COR-L47 (cell line): ENCODE measurements around the gene POU2F1.
"Not testable (repeated sequence)": the region's sequence is repeated elsewhere in the genome, so short reads cannot be mapped to it uniquely, and the experiment has no call there.

Experiments
- DNase-seq: peaks from one replicate; lab custom pipeline; 2025; lab: John Stamatoyannopoulos, UW

Gene POU2F1

DNA sequence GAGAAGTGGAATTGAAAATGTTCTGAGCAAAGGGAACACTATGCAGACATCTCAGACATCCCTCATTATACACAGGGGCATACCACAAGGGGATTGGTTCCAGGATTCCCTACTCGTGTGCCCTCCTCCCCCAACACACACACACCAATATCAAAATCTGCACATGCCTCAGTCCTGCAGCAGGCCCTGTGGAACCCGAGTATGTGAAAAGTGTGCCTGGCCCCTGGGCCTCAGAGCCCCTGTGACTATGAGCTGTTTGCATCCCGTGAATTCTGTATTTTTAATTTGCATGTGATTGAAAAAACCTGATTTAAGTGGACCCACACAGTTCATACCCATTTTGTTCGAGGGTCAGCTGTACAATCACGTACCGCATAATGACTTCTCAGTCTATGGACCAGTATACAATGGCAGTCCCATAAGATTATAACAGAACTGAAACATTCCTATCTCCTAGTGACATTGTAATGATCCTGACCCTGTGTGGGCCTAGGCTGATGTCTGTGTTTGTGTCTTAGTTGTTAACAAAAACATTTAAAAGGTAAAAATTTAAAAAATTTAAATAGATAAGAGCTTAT is 11.3 kb downstream of the POU2F1 start:
- no peak for DNase-seq

DNA sequence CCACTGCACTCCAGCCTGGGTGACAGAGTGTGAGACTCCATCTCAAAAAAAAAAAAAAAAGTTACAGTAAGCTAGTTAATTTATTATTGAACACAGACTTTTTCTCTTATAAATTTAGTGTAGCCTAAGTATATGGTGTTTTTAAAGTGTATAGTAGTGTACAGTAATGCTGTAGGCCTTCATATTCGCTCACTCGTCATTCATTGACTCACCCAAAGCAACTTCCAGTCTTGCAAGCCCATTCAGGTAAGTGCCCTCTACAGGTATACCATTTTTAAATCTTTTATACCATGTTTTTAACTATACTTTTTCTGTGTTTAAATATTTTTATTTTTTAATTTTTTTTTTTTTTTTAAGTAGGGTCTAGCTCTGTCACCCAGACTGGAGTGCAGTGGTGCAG is 12.1 kb downstream of the POU2F1 start:
- no peak for DNase-seq

DNA sequence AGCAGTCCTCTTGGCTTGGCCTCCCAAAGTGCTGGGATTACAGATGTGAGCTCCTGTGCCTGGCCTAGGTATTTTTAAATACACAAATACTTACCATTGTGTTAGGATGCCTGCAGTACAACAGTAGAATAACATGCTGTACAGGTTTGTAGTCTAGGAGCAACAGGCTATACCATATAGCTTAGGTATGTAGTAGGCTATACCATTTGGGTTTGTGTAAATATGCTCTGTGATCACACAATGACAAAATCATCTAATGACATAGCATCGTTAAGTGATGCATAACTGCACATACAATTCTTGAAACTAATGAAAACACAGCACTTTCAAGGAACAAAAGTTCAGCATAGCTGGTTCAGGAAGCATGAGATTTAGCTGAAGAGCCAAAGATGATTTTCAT is 12.7 kb downstream of the POU2F1 start:
- DNase-seq = no peak

DNA sequence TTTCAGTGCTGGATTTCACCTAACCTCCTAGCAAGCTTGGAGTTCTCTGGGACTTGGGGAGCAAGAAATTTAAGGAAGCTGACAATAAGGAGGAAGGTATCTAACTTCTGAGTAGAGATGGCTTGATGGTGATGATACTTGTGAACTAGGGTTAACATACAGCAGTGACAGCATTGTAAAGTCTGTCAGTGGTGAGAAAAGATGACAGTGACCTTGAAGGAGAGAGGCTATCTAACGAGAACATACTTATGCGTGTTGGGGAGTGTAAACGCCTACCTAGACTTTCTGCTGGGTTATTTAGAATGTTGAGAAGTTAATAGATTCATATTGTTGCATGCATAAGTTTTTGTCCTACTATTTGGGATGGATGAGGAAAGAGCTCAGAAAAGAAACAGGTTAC is 16.3 kb downstream of the POU2F1 start:
- no peak for DNase-seq

DNA sequence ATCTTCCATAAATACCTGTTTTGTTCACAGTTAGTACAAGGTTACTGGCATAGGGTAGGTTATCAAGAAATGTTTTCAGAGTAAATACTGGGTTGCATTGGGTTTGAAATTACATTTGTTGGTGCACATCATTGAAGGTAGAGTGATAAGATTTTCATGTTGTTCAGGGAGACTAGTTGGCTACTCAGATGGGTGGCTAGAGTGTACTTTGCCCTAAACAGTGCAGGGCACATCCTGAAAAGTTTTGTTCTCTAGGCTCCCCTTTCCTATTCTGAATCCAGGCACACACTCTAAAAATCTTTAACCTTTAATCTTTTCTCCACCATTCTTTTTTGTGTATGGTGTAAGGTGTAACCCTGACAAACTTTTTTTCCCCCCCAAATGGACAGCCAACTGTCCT is 18.0 kb downstream of the POU2F1 start:
- no peak for DNase-seq

DNA sequence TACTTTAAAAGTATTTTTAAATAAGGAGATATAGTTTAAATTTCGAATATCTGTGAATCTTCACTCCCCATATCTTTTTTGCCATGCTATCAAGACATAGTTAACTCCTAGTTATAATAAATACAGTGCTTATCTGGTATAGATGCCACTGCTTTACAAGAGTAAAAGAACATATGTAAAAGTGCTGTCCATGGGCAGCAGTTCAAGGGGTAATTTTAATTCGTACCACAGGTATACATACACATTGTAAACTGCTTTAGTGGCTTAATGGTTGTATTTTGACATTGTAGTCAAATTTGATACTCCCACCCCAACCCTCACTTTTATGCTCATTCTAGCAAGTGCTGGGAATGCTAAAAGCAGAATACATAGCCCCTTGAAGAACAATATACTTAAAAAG is 18.6 kb downstream of the POU2F1 start:
- no peak for DNase-seq

DNA sequence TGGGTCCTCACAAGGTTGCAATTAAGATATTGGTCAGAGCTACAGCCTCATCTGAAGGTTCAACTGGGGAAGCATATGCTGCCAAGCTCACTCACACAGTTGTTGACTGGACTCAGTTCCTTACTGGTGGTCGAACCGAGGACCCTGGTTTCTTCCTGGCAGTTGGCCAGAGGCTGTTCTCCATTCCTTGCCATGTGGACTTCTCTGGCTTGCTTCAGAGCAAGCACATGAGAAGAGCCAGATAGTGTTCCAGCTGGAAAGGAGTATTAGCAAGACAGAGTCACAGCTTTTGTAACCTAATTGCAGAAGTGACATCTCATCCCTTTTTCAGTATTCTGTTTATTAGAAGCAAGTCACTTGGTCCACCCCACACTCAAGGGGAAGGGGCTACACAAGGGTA is 23.6 kb downstream of the POU2F1 start:
- DNase-seq = no peak

DNA sequence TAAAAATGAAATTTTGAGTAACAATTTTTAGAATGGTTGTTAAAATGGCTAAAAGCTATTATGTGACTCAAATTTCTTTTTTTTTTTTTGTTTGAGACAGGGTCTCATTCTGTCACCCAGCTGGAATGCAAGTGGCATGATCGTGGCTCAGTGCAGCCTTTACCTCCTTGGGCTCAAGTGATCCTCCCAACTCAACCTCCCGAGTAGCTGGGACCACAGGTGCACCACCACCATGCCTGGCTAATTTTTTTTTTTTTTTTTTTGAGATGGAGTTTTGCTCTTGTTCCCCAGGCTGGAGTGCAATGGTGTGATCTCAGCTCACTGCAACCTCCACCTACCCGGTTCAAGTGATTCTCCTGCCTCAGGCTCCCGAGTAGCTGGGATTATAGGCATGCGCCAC is 24.5 kb downstream of the POU2F1 start:
- DNase-seq = not testable (repeated sequence)

DNA sequence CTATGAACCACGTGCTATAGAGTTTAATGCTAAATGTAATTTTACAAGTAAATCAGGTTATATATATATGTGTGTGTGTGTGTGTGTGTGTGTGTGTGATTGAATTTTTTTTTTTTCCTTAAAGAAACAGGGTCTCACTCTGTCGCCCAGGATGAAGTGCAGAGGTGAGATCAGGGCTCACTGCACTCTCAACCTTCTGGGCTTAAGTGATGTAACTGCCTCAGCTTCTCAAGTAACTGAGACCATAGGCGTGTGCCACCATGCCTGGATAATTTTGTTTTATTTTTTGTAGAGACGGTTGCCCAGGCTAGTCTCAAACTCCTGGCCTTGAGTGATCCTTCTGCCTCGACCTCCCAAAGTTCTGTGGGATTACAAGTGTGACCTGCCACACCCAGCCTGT is 26.3 kb downstream of the POU2F1 start:
- DNase-seq = no peak

DNA sequence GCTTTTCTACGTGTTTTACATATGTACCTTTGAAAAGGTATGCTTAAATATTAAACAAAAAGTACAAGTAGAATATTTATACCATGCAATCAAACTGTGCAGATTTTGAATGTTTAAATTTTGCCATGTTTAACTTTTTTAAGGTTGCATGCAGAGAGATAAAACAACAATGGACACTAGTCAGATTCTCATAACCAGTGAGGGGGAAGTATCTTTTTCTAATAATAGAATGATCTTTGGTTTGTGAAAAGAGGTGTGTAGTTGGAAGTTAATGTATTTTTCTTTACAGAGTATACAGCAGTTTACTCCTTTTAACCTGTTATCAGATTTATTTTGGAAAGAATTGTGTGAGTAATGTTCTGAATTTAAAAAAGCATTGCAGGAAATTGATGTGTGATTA is 27.1 kb downstream of the POU2F1 start:
- DNase-seq = no peak

DNA sequence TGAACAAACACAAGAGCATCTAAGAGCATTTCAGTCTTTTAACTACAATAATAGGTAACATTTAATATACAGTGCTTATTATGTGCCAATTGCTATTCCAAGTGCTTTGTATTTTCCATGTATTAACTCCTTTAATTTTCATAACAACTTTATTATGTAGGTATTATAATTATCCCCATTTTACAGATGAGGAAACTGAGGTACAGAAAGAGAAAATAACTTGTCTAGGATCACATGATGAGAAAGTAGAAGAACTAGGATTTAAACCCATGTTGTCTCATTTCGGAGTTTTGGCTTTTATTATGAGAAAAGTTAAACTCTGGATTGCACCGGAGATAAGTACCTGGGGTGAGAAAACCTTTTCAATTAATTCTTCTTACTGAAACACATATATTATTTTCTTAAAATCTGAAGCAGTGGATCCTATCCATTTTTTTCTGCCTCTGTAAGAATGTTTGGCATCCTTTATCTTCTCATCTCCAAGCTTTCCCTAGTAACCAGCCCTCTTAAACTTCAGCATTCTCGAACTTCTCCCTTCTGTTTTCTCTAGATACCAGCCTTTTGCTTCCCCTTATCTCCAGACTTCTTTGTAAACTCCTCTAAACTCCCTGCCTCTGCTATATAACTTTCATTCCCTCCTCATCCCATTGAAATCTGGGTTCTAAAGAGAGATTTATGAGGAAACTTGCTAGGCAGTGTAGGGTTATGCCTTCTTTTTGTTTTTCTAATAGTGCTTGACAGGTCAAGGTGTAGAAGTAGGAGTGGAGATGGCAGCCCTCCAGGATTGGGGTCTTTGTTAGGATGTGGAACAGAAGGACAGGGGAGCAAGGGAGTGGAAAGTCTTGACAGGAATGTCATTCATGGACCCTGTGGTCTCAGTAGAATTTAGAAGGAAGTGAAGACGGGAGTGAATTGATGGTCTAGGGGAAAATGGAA is 28.3 kb downstream of the POU2F1 start:
- no peak for DNase-seq

DNA sequence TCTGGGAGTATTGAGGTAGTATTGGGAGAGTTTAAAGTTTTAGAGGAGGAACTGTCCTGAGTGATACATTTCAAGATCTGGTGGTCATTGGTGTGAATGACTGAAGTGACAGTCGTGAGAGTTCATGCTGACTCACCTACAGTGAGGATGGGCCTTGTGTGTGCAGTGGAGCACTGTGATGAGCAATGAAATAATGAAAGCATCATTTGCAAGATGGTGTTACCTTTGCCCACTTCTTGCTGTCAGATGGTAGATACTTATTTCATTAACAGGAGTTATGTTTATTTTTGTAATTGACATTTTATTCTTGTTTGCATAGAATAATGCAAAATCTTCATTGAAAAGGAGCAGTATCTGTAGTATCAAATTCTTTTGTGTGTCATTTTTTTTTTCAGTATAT is 29.0 kb downstream of the POU2F1 start:
- no peak for DNase-seq

DNA sequence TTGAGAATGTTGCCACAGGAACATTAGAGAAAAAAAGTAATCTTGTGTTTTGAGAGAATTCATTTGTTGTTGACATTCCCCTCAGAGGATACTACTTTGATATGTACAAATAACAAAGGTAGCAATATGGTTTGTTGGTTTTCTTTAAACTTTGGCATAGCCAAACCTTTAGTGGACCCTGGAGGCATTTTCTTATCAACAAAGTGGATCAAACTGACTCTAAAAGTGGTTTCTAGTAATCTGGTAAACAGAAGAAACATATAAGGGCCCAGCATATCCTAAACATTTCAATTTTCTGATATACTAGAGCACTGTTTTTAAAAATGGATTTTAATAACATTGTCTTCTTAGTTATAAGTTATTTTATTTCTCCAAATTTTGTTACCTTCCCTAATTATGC is 29.8 kb downstream of the POU2F1 start:
- DNase-seq = no peak

DNA sequence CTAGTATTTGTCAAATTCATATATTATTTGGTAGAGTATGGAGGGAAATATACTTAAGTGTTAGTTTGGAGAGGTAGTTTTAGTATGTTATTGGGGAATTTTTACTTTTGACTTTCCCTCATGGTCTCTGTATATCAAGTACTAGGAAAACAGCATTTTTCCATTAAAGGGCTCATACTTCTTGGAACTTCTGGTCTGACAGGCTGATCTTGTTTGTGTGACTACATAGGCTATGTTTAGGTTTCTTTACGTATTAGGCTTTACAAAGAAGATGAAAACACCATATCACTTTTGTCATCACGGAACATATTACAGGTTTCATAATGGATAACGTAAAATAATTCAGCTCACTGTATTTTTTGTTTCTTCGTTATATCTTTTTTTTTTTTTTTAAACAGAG is 30.8 kb downstream of the POU2F1 start:
- DNase-seq = no peak

DNA sequence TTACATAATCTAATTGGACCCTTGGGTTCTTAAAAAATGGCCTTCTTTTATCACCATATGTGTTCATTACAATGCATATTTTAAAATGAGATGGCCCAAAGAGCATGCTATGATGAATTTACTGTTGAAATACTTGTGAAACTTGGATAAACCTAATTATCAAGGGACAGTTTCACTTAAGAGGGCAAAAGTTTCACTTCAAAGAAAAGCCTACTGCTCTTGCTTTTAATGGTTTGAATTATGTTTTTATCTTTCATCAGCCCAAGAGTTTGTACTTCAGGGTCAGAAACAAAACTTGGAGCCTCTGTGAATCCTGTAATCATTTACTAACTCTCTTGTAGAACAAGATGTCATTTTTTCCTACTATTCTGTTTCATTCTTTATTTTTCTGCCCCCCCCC is 32.3 kb downstream of the POU2F1 start:
- DNase-seq = no peak

DNA sequence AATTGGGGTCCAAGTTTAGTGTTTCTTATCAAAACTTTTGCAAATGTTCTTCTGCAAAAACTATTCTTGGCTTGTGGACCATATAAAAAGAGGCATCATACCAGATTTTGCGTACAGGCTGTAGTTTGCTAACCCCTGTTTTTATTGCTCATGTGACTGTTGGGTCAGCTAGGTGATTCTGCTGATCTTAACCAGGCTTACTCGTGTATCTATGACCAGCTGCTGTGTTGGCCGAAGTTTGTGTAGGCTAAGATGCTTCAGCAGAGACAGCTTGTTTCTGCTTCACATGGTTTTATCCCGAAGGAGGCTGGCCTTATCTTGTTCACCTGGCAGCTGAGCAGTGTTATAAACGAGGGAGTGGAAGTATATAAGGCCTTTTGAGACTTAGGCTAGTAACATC is 38.2 kb downstream of the POU2F1 start:
- no peak for DNase-seq

DNA sequence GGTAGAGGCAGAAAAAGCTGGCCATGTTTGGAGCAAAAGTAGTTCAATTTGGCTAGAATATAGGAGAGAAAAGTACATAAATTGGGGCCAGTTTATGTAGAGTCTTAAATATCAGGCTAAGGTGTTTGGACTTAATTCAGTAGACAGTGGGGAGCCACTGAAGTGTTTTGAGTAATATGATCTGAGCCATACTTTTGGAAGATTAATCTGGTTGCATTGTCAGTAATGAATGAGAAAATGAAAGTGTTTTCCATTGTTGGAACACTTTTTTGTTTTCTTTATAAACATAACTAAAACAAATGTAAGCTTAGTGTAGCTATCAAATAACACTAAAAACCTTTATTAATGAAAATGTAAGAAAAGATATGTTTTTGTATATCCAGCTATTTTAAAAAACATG is 42.1 kb downstream of the POU2F1 start:
- DNase-seq = peak; percentile 13

DNA sequence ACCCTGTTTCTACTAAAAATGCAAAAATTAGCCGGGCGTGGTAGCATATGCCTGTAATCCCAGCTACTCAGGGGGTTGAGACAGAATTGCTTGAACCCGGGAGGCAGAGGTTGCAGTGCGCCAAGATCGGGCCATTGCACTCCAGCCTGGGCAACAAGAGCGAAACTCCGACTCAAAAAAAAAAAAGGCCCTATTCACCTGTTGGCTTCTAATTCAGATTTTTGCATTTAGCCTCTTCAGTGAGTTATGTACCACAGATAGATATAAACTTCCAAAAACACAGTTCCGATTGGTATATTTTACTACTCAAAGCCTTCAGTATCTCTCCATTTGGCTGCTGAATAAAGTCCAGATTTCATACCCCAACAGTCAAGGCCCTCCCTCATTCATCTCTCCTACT is 42.7 kb downstream of the POU2F1 start:
- no peak for DNase-seq

DNA sequence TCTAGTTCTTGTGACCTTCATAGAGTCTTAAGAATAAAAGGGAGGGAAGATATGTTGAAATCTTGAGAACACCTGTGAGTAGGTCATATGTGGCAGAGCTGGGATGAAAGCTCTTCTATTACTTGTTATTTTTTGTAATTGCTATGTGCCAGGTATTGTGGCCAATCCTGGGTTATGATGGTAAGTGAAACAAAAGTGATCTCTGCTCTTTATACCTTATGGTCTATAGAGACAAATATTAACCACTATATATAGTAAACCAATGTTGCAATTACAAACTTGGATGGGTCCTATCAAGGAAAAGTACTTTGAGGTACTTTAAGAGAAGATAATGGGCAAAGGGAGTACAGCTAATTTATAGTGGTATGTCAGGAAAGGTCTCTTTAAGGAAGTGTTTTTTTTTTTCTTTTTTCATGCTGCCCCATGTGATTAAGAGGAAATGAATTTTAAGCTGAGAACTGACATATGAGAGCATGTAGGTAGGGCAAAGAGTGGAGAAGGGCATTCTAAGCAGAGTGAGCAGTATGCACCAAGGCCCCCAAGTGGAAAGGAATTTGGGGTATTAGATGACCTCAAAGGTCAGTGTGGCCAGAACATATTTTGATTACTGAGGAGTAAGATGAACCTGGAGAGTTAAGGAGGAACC is 43.3 kb downstream of the POU2F1 start:
- DNase-seq = no peak

DNA sequence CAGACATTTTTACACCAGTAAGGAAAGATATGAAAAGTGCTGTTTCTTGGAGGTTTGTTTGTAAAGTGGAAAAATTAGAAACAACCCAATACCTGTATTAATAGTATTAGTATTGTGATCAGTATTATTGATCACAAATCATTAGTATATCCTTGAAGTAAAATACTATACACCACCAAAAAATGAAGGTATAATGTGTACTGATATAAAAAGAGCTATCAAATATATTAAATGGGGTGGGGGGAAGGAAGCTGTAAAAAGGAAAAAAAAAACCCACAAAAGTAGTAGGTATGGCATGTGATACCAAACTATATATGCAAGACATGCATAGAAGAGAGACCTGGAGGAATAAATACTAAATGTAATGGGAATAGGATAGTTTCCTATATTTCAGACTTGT is 46.3 kb downstream of the POU2F1 start:
- DNase-seq = no peak

DNA sequence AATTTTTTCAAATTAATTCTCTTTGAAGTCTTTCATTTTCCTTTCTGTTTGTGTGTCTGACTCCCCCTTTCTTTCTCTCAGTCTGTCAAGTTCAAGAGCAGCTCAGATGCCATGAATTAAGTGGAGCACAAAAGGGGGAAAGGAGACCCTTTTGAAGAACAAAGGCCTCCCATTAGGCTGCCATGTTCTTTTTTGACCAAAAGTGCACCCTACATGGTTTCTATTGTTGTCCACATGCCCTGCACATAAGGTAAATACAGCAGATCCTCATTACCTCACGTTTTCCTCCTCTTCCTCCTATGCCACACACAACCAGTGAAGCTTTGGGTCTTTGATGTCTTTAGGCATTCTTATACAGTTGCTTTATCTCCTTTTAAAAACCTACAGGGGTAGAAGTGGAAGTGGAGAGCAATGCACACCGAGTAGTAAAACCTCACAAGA is 47.7 kb downstream of the POU2F1 start:
- DNase-seq = no peak

DNA sequence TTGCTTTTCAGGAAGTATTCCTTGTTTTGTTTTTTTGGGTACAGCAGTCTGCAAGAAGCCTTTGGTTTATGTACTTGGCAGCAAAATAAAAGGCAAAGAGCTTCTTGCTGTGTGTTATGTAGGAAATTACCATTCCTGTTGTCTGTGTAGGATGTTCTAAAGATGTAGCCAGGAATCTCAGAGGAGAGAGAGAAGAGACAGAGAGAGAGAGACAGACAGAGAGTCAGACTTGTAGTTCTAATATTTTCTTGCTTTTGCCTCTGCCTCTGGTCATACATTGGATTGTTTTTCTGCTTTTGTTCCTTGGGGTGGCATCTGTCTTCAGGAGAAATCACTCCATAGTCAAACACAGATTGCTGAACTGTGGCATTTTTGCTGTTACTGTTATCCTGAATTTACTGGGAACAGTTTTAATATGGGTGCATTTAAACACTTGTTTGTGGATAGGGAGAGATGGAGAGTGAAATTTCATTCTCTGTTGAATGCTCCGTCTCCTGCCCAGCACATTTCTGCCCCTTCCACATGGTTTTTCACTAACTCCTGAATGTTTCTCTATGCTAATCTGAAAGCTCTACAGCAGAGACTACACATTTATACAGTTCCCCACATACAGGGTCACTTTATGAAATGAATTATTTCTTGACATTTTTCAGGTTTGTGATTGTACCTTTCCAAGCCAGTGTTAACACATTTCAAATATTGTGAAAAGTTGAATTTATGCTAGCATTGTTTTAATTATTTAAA is 49.8 kb downstream of the POU2F1 start:
- no peak for DNase-seq
